ENCODE data around the gene ALDH16A1.

The ALDH16A1 gene

GRCh38 chr19:49428547-49429451 is 24.2 kb upstream of the ALDH16A1 start:
- DNase-seq (ENCODE audit: low read depth in 2 of 2), result no peak
- no peak overlapping the region for H3K4me3 ChIP-seq (replicated peaks in 1 of 2; ENCODE audit: low read depth in 2 of 2, low read length in 2 of 2)
- no peak for TF ChIP-seq CTCF (IDR thresholded peaks at IDR 0.05; ENCODE audit: low read depth, low read length)

GRCh38 chr19:49430172-49430677 is 22.8 kb upstream of the ALDH16A1 start:
- no peak for DNase-seq (ENCODE audit: low read depth in 2 of 2)
- no peak overlapping the region for H3K4me3 ChIP-seq (replicated peaks in 1 of 2; ENCODE audit: low read depth in 2 of 2, low read length in 2 of 2)
- TF ChIP-seq CTCF (IDR thresholded peaks at IDR 0.05; ENCODE audit: low read depth, low read length), result no peak

- H3K4me3 ChIP-seq (replicated peaks in 1 of 2; ENCODE audit: low read depth in 2 of 2, low read length in 2 of 2), result no peak overlapping the region
- DNase-seq (ENCODE audit: low read depth in 2 of 2), result no peak
- peak; percentile 7 for TF ChIP-seq CTCF (IDR thresholded peaks at IDR 0.05; ENCODE audit: low read depth, low read length)
Observed at GRCh38 chr19:49430678-49431329, 22.2 kb upstream of the ALDH16A1 start.

GRCh38 chr19:49431330-49431749 is 21.7 kb upstream of the ALDH16A1 start:
- no peak for TF ChIP-seq CTCF (IDR thresholded peaks at IDR 0.05; ENCODE audit: low read depth, low read length)
- no peak for DNase-seq (ENCODE audit: low read depth in 2 of 2)
- no peak overlapping the region for H3K4me3 ChIP-seq (replicated peaks in 1 of 2; ENCODE audit: low read depth in 2 of 2, low read length in 2 of 2)

GRCh38 chr19:49432141-49433073 is 20.6 kb upstream of the ALDH16A1 start:
- no peak for TF ChIP-seq CTCF (IDR thresholded peaks at IDR 0.05; ENCODE audit: low read depth, low read length)
- DNase-seq (ENCODE audit: low read depth in 2 of 2), result no peak
- no peak overlapping the region for H3K4me3 ChIP-seq (replicated peaks in 1 of 2; ENCODE audit: low read depth in 2 of 2, low read length in 2 of 2)

- no peak overlapping the region for H3K4me3 ChIP-seq (replicated peaks in 1 of 2; ENCODE audit: low read depth in 2 of 2, low read length in 2 of 2)
- DNase-seq (ENCODE audit: low read depth in 2 of 2), result no peak
- TF ChIP-seq CTCF (IDR thresholded peaks at IDR 0.05; ENCODE audit: low read depth, low read length), result no peak
Observed at GRCh38 chr19:49433240-49433901, 19.7 kb upstream of the ALDH16A1 start.
